GM18511 (cell line): ENCODE data around the gene FNDC3B.

Experiments
- ATAC-seq: cut with Tn5 transposase; IDR thresholded peaks from one replicate; pipeline ENCODE4 v1.9.1; 2021; ENCODE audit warnings: mild to moderate bottlenecking, moderate library complexity; ENCODE audit not compliant: unreplicated experiment

FNDC3B gene

DNA sequence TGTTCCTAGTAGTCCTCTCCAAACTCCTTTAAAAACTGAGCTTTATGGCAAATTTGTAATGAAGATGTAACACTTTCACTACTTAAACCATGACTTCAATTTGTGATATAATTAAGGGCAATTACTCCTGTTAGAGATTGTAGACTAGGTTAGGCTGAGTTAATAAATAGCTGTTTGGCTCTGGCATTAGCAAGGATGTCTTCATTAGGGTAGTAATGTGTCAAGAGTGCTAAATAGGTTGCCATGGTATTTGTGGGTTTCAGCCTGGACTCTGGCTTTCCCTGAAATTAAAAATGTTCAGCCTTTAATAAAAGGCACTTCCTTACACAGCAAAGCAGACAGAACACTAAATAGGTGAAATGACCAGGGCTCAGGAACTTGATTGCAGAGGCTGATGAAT is 337.0 kb downstream of the FNDC3B start:
- no peak for ATAC-seq

GRCh38 chr3:172376881-172377280 is 337.5 kb downstream of the FNDC3B start:
- no peak for ATAC-seq

GRCh38 chr3:172378439-172378838 is 339.1 kb downstream of the FNDC3B start:
- ATAC-seq = no peak

- ATAC-seq = no peak
Observed at GRCh38 chr3:172379372-172379771, 340.0 kb downstream of the FNDC3B start.

- no peak for ATAC-seq
Observed at GRCh38 chr3:172380632-172381031, 341.3 kb downstream of the FNDC3B start.

- ATAC-seq = no peak
Observed at GRCh38 chr3:172383306-172383796, 344.0 kb downstream of the FNDC3B start.

GRCh38 chr3:172384836-172385235 is 345.5 kb downstream of the FNDC3B start:
- no peak for ATAC-seq

DNA sequence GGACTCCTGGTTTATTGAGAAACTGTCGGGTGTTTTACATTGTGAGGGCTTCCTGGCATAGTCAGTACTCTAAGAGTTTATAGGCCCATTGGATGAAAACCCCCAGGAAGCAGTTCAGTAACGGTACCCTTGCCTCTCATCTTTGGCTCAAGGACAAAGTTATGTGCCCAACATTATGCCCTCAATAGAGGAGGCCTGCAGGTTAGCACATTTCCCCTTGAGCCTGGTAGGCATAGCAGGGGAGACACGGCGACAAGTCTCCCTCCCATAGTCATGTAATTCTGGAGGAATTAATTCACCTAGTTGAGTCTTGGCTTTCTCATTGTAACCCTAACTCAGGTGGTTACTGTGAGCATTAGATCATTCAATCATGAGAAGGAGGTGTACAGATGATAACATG is 348.4 kb downstream of the FNDC3B start:
- ATAC-seq = no peak

GRCh38 chr3:172388412-172389078 is 349.2 kb downstream of the FNDC3B start:
- ATAC-seq = no peak

- no peak for ATAC-seq
Observed at GRCh38 chr3:172390792-172391191, 351.4 kb downstream of the FNDC3B start.

DNA sequence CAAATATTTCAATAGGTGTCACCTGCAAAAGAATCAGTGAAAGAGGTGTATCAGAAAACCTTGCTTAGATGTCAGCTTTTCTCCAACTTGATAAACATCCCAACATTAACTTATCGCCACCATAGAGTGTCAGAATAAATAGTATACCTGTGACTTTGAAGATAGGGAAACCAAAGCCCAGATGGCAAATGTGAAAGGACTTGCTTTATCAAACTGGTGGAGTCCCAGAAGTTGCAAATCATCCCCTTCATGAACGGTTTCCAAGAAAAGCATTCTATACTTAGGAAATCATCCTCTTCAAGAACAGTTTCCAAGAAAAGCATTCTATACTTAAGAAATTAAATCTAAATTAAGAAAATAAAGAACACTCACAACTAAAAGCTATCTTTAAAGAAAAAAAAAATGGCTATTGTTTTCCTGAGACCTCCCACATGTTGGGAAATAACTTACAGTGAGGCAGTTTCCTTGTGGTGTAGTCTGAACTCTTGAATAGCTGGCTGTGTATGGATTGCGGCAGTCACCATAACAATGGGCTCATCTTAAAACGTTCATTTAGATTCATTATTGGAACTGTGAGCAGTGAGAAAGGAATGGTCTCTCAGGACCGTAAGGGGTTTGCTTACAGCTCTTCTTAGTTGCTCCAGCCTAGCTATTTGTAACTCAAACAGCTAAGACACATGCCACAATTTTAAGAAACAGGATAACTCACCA is 352.4 kb downstream of the FNDC3B start:
- ATAC-seq = no peak

DNA sequence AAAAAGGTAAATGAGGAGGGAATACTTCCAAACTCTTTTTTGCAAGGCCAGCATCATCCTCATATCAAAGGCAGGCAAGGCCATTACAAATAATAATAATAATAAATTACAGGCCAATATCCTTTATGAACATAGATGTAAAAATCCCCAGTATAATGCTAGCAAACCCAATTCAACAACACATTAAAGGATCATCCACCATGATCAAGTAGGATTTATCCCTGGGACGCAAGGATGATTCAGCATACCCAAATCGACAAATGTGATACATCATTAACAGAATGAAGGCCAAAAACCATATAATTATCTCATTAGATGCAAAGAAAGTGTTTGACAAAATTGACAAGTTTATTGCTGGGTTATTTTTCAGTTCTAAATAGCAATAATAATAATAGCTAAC is 355.3 kb downstream of the FNDC3B start:
- no peak for ATAC-seq

DNA sequence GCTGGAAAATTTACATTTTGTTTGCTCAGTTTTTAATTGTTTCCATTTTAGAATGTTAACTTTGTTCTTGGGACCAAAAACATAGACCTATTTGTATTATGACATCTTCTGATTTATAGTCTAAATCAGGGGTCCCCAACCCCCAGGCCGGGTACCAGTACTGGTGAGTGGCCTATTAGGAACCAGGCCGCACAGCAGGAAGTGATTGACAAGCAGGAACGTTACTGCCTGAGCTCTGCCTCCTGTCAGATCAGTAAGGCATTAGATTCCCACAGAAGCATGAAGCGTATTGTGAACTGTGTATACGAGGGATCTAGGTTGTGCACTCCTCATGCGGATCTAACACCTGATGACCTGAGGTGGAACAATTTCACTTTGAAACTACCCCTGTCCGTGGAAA is 357.0 kb downstream of the FNDC3B start:
- no peak for ATAC-seq

GRCh38 chr3:172397716-172398405 is 358.5 kb downstream of the FNDC3B start:
- ATAC-seq = no peak

- ATAC-seq = no peak
Observed at GRCh38 chr3:172398484-172398883, 359.1 kb downstream of the FNDC3B start.

- ATAC-seq = no peak
Observed at GRCh38 chr3:172402090-172402489, 362.7 kb downstream of the FNDC3B start.

DNA sequence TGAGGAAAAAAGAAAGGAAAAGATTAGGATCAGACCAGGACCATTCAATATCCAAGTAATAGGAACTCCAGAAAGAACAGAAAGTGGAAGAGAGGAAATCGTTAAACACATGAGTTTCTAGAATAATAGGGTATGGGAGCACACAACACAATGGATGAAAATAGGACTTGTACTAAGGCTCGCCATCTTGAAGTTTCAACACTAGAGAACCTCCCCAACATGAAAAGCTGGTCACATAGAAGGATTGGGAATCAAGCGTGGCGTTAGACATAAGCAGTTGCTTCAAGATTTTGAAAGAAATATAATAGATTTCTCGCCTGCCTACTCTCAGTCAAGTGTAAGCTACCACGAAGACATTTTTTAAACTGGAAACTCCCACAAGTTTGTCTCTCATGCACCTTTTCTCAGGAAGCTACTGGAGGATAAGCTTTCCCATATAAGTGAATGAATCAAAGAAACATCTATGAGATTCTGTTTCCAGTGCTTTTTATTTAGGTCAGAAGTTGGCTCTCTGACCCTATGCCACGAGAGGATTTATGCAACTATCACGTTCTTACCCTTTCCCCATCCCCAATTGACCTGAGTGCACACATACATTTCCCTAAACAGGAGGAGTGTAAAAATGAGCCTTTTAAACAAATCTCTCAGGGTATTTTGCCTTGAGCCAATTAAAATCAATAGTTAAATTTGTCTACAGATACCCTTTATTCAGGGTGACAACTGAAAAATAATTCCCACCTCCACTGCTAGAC is 363.7 kb downstream of the FNDC3B start:
- ATAC-seq = no peak

- no peak for ATAC-seq
Observed at GRCh38 chr3:172404237-172404962, 365.0 kb downstream of the FNDC3B start.

DNA sequence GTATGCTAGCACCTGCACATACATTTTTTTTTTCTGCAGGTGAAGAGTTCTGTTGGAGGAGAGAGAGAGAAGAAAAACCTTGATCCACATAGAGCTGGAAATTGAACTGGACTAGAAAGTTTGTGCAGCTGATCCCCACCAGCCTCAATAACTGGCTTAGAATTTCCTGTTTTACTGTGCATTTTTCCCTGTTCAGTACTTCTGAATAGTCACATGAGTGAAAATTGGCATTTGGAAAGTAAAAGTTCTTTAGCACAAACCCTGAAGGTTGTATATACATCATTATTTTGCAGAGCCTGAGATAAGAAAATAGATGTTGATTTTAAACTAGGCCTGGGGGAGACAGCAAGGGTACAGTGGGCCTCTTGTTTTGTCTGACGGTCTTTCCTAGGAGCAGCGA is 366.5 kb downstream of the FNDC3B start:
- ATAC-seq = no peak

- ATAC-seq = no peak
Observed at GRCh38 chr3:172407872-172408271, 368.5 kb downstream of the FNDC3B start.
